ENCODE data around the gene CDA. TPM values are rescaled to one million over a fixed set of nuclear protein-coding genes. Genes with fewer than 3 reads are reported as not detected.
A peak's percentile ranks its signal among the peaks of the same experiment; 100 is the strongest.

Gene CDA
- total and polyA plus RNA-seq, 10 of the 15 experiments (the other 5 are each of a cell fraction or from before 2014, with no cell fraction given): not detected

GRCh38 chr1:20666804-20667203, 77.9 kb downstream of the CDA start:
- peak; percentile 7 for DNase-seq (ENCODE audit: low read depth, low spot score)
- Histone ChIP-seq H3K27ac (ENCODE audit: control insufficient read depth, insufficient read depth) (no peak overlapping the region), H3K9ac (ENCODE audit: control insufficient read depth, insufficient read depth, low read length) (no peak overlapping the region), H3K4me2 (ENCODE audit: control insufficient read depth, insufficient read depth) (no peak overlapping the region), H4K20me1 (ENCODE audit: control insufficient read depth, insufficient read depth) (no peaks in the 10 kb centered on the region), H3K36me3 (ENCODE audit: control insufficient read depth in 2 of 2, insufficient read depth in 2 of 2, low read length in 1 of 2) (no peaks in the 10 kb centered on the region), H3K9me3 (replicated peaks; ENCODE audit: control insufficient read depth, insufficient read depth, low read length) (no peaks in the 10 kb centered on the region), H3K79me2 (ENCODE audit: control insufficient read depth, insufficient read depth, low read length) (peaks cover 1% of the 10 kb centered on the region; the same call in 1 of the 2 replicates), H3K27me3 (replicated peaks in 1 of 2; ENCODE audit: control insufficient read depth in 2 of 2, insufficient read depth in 2 of 2, low read length in 1 of 2) (no peaks in the 10 kb centered on the region), H3K4me1 (ENCODE audit: control insufficient read depth, insufficient read depth, low read length) (no peaks in the 10 kb centered on the region), H2AFZ (ENCODE audit: control insufficient read depth, low read depth, low read length) (no peak overlapping the region), H3K4me3 (no peak overlapping the region)
- SMC1A ChIA-PET (ENCODE audit: uncharacterized antibody, unreplicated experiment): interaction anchor here (0.7 kb wide), 1 partner anchor 9 kb away, joined by 3 read pairs; no protein-coding TSS in a partner anchor
- no TSS peak for BruUV-seq (replicated peaks)
- TF ChIP-seq BCL3 (IDR thresholded peaks at IDR 0.05; ENCODE audit: borderline replicate concordance, insufficient read depth, low read depth, low read length, poor library complexity, severe bottlenecking) (no peak), CHD4 (IDR thresholded peaks at IDR 0.05) (no peak), ATF3 (IDR thresholded peaks at IDR 0.05; ENCODE audit: borderline replicate concordance, extremely low read depth, low read depth, low read length) (peak; percentile 16; the same call in 1 of the 2 replicates), LARP7 (IDR thresholded peaks at IDR 0.05) (no peak), ZNF592 (IDR thresholded peaks at IDR 0.05) (no peak), RAD51 (IDR thresholded peaks at IDR 0.05) (peak; percentile 71), USF2 (IDR thresholded peaks at IDR 0.05; ENCODE audit: borderline replicate concordance, low read depth, low read length) (peak; percentile 50), EGR1 (IDR thresholded peaks at IDR 0.05; ENCODE audit: borderline replicate concordance in 1 of 2, low read depth in 2 of 2, low read length in 2 of 2) (no peak), USF1 (IDR thresholded peaks at IDR 0.05; ENCODE audit: borderline replicate concordance, extremely low read length, insufficient read depth, low read depth, low read length) (peak; percentile 60), NFYB (IDR thresholded peaks at IDR 0.05; ENCODE audit: insufficient read depth, low read depth, low read length) (peak; percentile 80)
- ATAC-seq: peak; percentile 83
- RAD21 ChIA-PET (ENCODE audit: unreplicated experiment): no interaction called here
- CTCF ChIA-PET: interaction anchor here (0.6 kb wide), 1 partner anchor 71 kb away, joined by 3 read pairs; no protein-coding TSS in a partner anchor
- POLR2A ChIA-PET: no interaction called here
- intact Hi-C loops (cut with micrococcal nuclease; ENCODE audit: unreplicated experiment) (no loop called here), in situ Hi-C loops (cut with MboI) (no loop called here)
- WGBS (ENCODE audit: insufficient coverage, insufficient replicate concordance, low lambda C conversion rate, missing lambda C conversion rate): 100% methylated on average over 1 of the region's 1 CpG
- FAIRE-seq: no peak
